Measurements from ENCODE around the gene FBXL13. TPM values are rescaled to one million over a fixed set of nuclear protein-coding genes. Genes with fewer than 3 reads are reported as not detected.
"Not testable (repeated sequence)": the region's sequence is repeated elsewhere in the genome, so short reads cannot be mapped to it uniquely, and the experiment has no call there.

Gene FBXL13
- total RNA-seq, 1 experiment from 2014 or later = 0.35 TPM

GRCh38 chr7:103082497-103082896 lies 7.9 kb upstream of the FBXL13 start:
- no peak for DNase-seq (ENCODE audit: unreplicated experiment)
- no peak for TF ChIP-seq CTCF (IDR thresholded peaks at IDR 0.05; ENCODE audit: unreplicated experiment)
- H3K36me3 Mint-ChIP-seq (ENCODE audit: insufficient read depth, unreplicated experiment) = peaks cover 44% of the 10 kb centered on the region
- intact Hi-C loops (cut with micrococcal nuclease) = no loop called here
- BruUV-seq (replicated peaks) = no TSS peak
- no peaks in the 10 kb centered on the region for H3K9me3 Mint-ChIP-seq (ENCODE audit: unreplicated experiment)
- no peaks in the 10 kb centered on the region for H3K27me3 Mint-ChIP-seq (ENCODE audit: insufficient read depth, unreplicated experiment)
- ChIA-PET CTCF (no interaction called here), POLR2A (interaction anchor here (0.7 to 1.2 kb wide), 3 partner anchors 9 to 48 kb away, joined by 3 read pairs; no protein-coding TSS in a partner anchor)
- H3K4me1 Mint-ChIP-seq (ENCODE audit: insufficient read depth, unreplicated experiment) = no peaks in the 10 kb centered on the region
- H3K27ac Mint-ChIP-seq (ENCODE audit: low read depth, unreplicated experiment) = no peak overlapping the region
- H3K4me3 Mint-ChIP-seq (ENCODE audit: unreplicated experiment) = no peak overlapping the region

GRCh38 chr7:103080923-103081322 lies 6.3 kb upstream of the FBXL13 start:
- BruUV-seq (replicated peaks) = no TSS peak
- Mint-ChIP-seq H3K4me1 (ENCODE audit: insufficient read depth, unreplicated experiment) (no peaks in the 10 kb centered on the region), H3K4me3 (ENCODE audit: unreplicated experiment) (no peak overlapping the region), H3K27me3 (ENCODE audit: insufficient read depth, unreplicated experiment) (no peaks in the 10 kb centered on the region), H3K27ac (ENCODE audit: low read depth, unreplicated experiment) (no peak overlapping the region), H3K9me3 (ENCODE audit: unreplicated experiment) (no peaks in the 10 kb centered on the region), H3K36me3 (ENCODE audit: insufficient read depth, unreplicated experiment) (peaks cover 29% of the 10 kb centered on the region)
- ChIA-PET POLR2A (interaction anchor here (0.7 kb wide), 1 partner anchor 236 kb away, joined by 3 read pairs; no protein-coding TSS in a partner anchor), CTCF (interaction anchor here (0.5 to 0.6 kb wide), 2 partner anchors 12 to 15 kb away, joined by 3 to 4 read pairs; no protein-coding TSS in a partner anchor)
- no peak for TF ChIP-seq CTCF (IDR thresholded peaks at IDR 0.05; ENCODE audit: unreplicated experiment)
- DNase-seq (ENCODE audit: unreplicated experiment) = no peak
- intact Hi-C loops (cut with micrococcal nuclease) = no loop called here

- Mint-ChIP-seq H3K27me3 (ENCODE audit: insufficient read depth, unreplicated experiment) (no peaks in the 10 kb centered on the region), H3K4me1 (ENCODE audit: insufficient read depth, unreplicated experiment) (no peaks in the 10 kb centered on the region), H3K27ac (ENCODE audit: low read depth, unreplicated experiment) (no peak overlapping the region), H3K9me3 (ENCODE audit: unreplicated experiment) (no peaks in the 10 kb centered on the region), H3K36me3 (ENCODE audit: insufficient read depth, unreplicated experiment) (peaks cover 19% of the 10 kb centered on the region), H3K4me3 (ENCODE audit: unreplicated experiment) (no peak overlapping the region)
- TF ChIP-seq CTCF (IDR thresholded peaks at IDR 0.05; ENCODE audit: unreplicated experiment) = no peak
- intact Hi-C loops (cut with micrococcal nuclease) = no loop called here
- DNase-seq (ENCODE audit: unreplicated experiment) = no peak
- POLR2A ChIA-PET = interaction anchor here (0.7 kb wide), 1 partner anchor 9 kb away, joined by 4 read pairs; no protein-coding TSS in a partner anchor
- CTCF ChIA-PET = interaction anchor here (0.6 to 1.5 kb wide), 5 partner anchors 11 to 1606 kb away, joined by 3 to 10 read pairs (median 3); no protein-coding TSS in a partner anchor
- no TSS peak for BruUV-seq (replicated peaks)
These were observed 5.2 kb upstream of the FBXL13 start for GRCh38 chr7:103079836-103080235.

GRCh38 chr7:103078226-103078625 lies 3.6 kb upstream of the FBXL13 start:
- Mint-ChIP-seq H3K4me1 (ENCODE audit: insufficient read depth, unreplicated experiment) (peaks cover 11% of the 10 kb centered on the region), H3K36me3 (ENCODE audit: insufficient read depth, unreplicated experiment) (peaks cover 19% of the 10 kb centered on the region), H3K4me3 (ENCODE audit: unreplicated experiment) (peak overlapping the region; percentile 39)
- intact Hi-C loops (cut with micrococcal nuclease); H3K27ac Mint-ChIP-seq (ENCODE audit: low read depth, unreplicated experiment); CTCF ChIA-PET; H3K27me3 Mint-ChIP-seq (ENCODE audit: insufficient read depth, unreplicated experiment); DNase-seq (ENCODE audit: unreplicated experiment); H3K9me3 Mint-ChIP-seq (ENCODE audit: unreplicated experiment); BruUV-seq (replicated peaks): not testable (repeated sequence)
- POLR2A ChIA-PET = interaction anchor here (0.6 to 3.8 kb wide), 2 partner anchors 12 to 193 kb away, joined by 4 to 45 read pairs; no protein-coding TSS in a partner anchor

Data from MCF 10A (cell line).